NB4 (cell line): Measurements from ENCODE around the gene XDH.

Source experiments
- POLR2A ChIP-seq: IDR thresholded peaks from 2 replicates; pipeline ENCODE4 v1.6.1; 2011; ENCODE audit warnings: mild to moderate bottlenecking; ENCODE audit not compliant: insufficient read length; ENCODE audit errors: extremely low read depth
- TF ChIP-seq, protein P1 (sequence below): IDR thresholded peaks from one replicate; pipeline ENCODE4 v1.5.1; 2012; ENCODE audit warnings: low read depth, low read length
- TF ChIP-seq, protein P2 (sequence below): IDR thresholded peaks from 2 replicates; pipeline ENCODE4 v1.6.1; 2011; ENCODE audit warnings: low read depth, low read length

- TF ChIP-seq, protein P1, sequence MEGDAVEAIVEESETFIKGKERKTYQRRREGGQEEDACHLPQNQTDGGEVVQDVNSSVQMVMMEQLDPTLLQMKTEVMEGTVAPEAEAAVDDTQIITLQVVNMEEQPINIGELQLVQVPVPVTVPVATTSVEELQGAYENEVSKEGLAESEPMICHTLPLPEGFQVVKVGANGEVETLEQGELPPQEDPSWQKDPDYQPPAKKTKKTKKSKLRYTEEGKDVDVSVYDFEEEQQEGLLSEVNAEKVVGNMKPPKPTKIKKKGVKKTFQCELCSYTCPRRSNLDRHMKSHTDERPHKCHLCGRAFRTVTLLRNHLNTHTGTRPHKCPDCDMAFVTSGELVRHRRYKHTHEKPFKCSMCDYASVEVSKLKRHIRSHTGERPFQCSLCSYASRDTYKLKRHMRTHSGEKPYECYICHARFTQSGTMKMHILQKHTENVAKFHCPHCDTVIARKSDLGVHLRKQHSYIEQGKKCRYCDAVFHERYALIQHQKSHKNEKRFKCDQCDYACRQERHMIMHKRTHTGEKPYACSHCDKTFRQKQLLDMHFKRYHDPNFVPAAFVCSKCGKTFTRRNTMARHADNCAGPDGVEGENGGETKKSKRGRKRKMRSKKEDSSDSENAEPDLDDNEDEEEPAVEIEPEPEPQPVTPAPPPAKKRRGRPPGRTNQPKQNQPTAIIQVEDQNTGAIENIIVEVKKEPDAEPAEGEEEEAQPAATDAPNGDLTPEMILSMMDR = no peak
- TF ChIP-seq POLR2A = no peak
- TF ChIP-seq, protein P2, sequence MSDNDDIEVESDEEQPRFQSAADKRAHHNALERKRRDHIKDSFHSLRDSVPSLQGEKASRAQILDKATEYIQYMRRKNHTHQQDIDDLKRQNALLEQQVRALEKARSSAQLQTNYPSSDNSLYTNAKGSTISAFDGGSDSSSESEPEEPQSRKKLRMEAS = no peak
Observed at GRCh38 chr2:31426096-31426495, 11.6 kb upstream of the XDH start.
